HEK293 (cell line): ENCODE results near the gene CRYGN.

ENCODE experiments used
- HOXA7 ChIP-seq: sonication (generic); formaldehyde crosslinking; IDR thresholded peaks from 2 replicates; pipeline ENCODE4 v1.8.1; 2022; ENCODE audit warnings: missing genetic modification reagents, borderline replicate concordance
- OSR2 ChIP-seq: fragments of 450-650 bp; formaldehyde crosslinking; IDR thresholded peaks from 2 replicates; pipeline ENCODE4 v1.5.1; 2016; ENCODE audit warnings: missing biosample characterization, missing genetic modification characterization
- TCF7L2 ChIP-seq: IDR thresholded peaks from 2 replicates; pipeline ENCODE4 v1.6.1; 2011; ENCODE audit warnings: low read depth, mild to moderate bottlenecking, inconsistent platforms, low read length, moderate library complexity, borderline replicate concordance
- ZBTB7A ChIP-seq: fragments of 450-650 bp; formaldehyde crosslinking; IDR thresholded peaks from 2 replicates; pipeline ENCODE4 v1.5.1; 2016; ENCODE audit warnings: low read depth, missing biosample characterization, missing genetic modification characterization
- ZBTB8A ChIP-seq: fragments of 450-650 bp; formaldehyde crosslinking; IDR thresholded peaks from 2 replicates; pipeline ENCODE4 v1.5.1; 2016; ENCODE audit warnings: missing biosample characterization, missing genetic modification characterization
- ZNF138 ChIP-seq: fragments of 450-650 bp; formaldehyde crosslinking; IDR thresholded peaks from 2 replicates; pipeline ENCODE4 v1.5.1; 2016; ENCODE audit warnings: missing biosample characterization, missing genetic modification characterization, borderline replicate concordance
- ZNF184 ChIP-seq: fragments of 450-650 bp; IDR thresholded peaks from 2 replicates; pipeline ENCODE4 v1.5.1; 2018; ENCODE audit warnings: missing biosample characterization, mild to moderate bottlenecking, missing genetic modification characterization
- ZNF341 ChIP-seq: fragments of 450-650 bp; formaldehyde crosslinking; IDR thresholded peaks from 2 replicates; pipeline ENCODE4; 2016; ENCODE audit warnings: low read depth, missing biosample characterization, missing genetic modification characterization
- ZNF776 ChIP-seq: fragments of 450-650 bp; formaldehyde crosslinking; IDR thresholded peaks from 2 replicates; pipeline ENCODE4 v1.5.0; 2017; ENCODE audit warnings: missing biosample characterization, missing genetic modification characterization, borderline replicate concordance
- TF ChIP-seq, protein P1 (sequence below): fragments of 450-650 bp; formaldehyde crosslinking; IDR thresholded peaks from 2 replicates; pipeline ENCODE4 v1.5.1; 2016; ENCODE audit warnings: missing biosample characterization, missing genetic modification characterization
- TF ChIP-seq, protein P2 (sequence below): fragments of 450-650 bp; formaldehyde crosslinking; IDR thresholded peaks from 2 replicates; pipeline ENCODE4 v1.5.1; 2017; ENCODE audit warnings: missing biosample characterization, mild to moderate bottlenecking, missing genetic modification characterization, moderate library complexity
- TF ChIP-seq, protein P3 (sequence below): fragments of 450-650 bp; formaldehyde crosslinking; IDR thresholded peaks from 2 replicates; pipeline ENCODE4 v1.5.1; 2016; ENCODE audit warnings: missing biosample characterization, missing genetic modification characterization, borderline replicate concordance

DNA sequence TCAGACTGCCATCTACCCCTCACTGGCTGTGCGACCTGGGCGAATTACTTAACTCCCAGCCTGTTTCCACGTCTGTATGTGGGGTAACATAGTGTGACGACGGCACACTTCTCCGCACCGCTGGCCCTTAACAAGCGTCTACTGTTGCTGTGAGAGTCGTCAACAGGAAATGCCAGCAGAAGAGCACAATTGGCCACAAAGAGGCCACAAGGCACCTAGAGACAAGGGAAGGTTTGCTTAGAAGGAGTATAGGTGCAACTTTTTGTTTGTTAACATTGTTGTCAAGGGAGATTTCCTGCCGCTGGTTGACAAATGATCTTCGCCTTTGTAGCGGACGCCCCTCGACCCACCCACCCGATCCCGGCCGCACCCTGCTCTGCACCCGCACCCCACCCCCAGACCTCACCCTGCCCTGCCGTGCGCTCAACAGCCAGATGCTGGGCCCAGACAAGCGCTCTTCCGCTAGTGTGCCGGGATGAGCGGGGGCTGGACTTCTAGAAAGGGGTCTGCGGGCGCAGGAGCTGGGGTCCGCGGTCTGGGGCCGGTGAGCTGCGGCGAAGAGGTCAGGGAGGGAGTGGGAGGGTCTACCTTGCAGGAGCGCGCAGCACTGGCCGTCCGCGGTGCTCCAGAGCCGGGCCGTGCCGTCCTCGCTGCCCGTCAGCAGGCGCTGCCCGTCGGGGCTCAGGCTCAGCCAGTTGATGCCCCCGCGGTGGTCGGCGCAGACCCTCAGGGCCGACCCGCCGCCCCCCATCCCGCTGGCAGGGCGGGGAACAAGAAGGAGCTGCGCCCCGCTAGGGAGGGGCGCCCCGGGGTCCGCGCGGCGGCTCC, 30.9 kb downstream of the CRYGN start:
- TF ChIP-seq HOXA7 (no peak), OSR2 (tag by site-specific recombination) (no peak), ZBTB7A (tag by site-specific recombination) (no peak), ZNF341 (tag by site-specific recombination) (no peak), TCF7L2 (no peak), ZNF138 (tag by site-specific recombination) (no peak), ZBTB8A (tag by site-specific recombination) (no peak), ZNF184 (tag by site-specific recombination) (no peak), ZNF776 (tag by site-specific recombination) (no peak)
- TF ChIP-seq, protein P1, sequence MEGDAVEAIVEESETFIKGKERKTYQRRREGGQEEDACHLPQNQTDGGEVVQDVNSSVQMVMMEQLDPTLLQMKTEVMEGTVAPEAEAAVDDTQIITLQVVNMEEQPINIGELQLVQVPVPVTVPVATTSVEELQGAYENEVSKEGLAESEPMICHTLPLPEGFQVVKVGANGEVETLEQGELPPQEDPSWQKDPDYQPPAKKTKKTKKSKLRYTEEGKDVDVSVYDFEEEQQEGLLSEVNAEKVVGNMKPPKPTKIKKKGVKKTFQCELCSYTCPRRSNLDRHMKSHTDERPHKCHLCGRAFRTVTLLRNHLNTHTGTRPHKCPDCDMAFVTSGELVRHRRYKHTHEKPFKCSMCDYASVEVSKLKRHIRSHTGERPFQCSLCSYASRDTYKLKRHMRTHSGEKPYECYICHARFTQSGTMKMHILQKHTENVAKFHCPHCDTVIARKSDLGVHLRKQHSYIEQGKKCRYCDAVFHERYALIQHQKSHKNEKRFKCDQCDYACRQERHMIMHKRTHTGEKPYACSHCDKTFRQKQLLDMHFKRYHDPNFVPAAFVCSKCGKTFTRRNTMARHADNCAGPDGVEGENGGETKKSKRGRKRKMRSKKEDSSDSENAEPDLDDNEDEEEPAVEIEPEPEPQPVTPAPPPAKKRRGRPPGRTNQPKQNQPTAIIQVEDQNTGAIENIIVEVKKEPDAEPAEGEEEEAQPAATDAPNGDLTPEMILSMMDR, result no peak
- TF ChIP-seq, protein P2, sequence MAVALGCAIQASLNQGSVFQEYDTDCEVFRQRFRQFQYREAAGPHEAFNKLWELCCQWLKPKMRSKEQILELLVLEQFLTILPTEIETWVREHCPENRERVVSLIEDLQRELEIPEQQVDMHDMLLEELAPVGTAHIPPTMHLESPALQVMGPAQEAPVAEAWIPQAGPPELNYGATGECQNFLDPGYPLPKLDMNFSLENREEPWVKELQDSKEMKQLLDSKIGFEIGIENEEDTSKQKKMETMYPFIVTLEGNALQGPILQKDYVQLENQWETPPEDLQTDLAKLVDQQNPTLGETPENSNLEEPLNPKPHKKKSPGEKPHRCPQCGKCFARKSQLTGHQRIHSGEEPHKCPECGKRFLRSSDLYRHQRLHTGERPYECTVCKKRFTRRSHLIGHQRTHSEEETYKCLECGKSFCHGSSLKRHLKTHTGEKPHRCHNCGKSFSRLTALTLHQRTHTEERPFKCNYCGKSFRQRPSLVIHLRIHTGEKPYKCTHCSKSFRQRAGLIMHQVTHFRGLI, result no peak
- TF ChIP-seq, protein P3, sequence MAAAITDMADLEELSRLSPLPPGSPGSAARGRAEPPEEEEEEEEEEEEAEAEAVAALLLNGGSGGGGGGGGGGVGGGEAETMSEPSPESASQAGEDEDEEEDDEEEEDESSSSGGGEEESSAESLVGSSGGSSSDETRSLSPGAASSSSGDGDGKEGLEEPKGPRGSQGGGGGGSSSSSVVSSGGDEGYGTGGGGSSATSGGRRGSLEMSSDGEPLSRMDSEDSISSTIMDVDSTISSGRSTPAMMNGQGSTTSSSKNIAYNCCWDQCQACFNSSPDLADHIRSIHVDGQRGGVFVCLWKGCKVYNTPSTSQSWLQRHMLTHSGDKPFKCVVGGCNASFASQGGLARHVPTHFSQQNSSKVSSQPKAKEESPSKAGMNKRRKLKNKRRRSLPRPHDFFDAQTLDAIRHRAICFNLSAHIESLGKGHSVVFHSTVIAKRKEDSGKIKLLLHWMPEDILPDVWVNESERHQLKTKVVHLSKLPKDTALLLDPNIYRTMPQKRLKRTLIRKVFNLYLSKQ (tag by site-specific recombination), result no peak
